ENCODE measurements around the gene CFAP77.
A peak's percentile ranks its signal among the peaks of the same experiment; 100 is the strongest.

CFAP77 gene

DNA sequence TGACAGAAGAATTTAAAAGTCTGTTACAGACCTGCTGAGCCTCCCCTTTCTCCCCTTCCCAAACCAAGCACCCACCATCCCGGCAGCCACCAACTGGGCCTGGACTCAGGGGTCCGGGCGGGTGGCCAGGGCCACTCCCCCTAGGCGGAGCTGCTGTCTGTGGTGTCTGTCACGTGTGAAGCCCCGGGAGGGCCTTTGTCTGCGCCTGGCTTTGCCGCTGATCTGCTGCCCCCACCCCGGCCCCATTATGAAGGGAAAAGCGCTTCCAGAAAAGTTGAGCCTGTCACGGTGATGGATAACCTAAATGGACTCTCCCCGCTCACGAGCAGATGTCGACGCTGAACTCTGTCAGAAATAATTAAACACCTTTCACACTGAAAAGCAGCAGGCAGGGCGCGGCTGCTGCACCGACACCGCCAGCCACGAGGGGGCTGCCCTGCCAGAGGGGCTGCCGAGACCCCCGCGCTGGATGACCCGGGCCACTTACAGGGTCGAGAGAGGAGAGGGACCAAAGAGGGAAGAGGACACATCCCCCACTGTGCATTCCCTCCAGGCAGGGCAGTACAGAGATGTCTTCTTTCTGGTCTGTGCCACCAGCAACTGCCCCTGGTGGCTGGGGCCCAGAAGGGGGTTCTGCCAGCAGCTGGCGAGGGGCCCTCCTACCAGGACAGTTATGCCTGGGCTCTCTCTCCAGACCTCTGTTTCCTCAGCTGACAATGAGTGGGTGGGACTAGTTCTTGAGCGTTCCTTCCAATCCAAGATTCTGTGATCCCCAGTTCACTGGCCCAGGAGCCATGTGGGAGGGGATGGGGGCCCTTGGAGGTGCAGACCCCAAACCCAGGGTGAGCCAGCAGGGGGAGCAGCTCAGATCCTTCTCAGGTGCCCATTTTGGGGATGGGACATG, 136.4 kb downstream of the CFAP77 start:
- TF ChIP-seq, protein P1, sequence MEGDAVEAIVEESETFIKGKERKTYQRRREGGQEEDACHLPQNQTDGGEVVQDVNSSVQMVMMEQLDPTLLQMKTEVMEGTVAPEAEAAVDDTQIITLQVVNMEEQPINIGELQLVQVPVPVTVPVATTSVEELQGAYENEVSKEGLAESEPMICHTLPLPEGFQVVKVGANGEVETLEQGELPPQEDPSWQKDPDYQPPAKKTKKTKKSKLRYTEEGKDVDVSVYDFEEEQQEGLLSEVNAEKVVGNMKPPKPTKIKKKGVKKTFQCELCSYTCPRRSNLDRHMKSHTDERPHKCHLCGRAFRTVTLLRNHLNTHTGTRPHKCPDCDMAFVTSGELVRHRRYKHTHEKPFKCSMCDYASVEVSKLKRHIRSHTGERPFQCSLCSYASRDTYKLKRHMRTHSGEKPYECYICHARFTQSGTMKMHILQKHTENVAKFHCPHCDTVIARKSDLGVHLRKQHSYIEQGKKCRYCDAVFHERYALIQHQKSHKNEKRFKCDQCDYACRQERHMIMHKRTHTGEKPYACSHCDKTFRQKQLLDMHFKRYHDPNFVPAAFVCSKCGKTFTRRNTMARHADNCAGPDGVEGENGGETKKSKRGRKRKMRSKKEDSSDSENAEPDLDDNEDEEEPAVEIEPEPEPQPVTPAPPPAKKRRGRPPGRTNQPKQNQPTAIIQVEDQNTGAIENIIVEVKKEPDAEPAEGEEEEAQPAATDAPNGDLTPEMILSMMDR (IDR thresholded peaks at IDR 0.05; ENCODE audit: low read depth, low read length) = peak; percentile 29
- H3K4me3 ChIP-seq (replicated peaks in 1 of 2; ENCODE audit: low read depth in 2 of 2, low read length in 2 of 2) = peak overlapping the region in 1 of 2 donors; percentile 21
- peak; percentile 4 to 33 for DNase-seq (ENCODE audit: low read depth in 2 of 2)

DNA sequence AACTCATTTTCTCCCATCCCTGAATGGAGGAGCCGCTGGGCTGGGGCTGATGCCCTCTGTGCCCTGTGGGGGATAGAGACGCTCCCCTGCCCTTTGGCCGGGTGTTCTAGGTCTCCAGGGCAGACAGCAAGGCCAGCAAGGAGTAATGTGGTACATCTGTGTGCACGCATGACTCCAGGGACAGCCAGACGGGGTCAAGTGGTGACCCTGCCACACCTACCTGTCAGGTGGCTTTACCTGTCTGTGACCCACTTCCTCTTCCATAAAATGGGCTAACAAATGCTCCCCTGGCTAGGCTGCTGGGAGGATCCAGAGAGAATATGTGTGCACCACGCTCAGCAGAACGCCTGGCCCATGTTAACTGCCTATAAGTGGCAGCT, 137.0 kb downstream of the CFAP77 start:
- DNase-seq (ENCODE audit: low read depth in 2 of 2) = no peak
- no peak overlapping the region for H3K4me3 ChIP-seq (replicated peaks in 1 of 2; ENCODE audit: low read depth in 2 of 2, low read length in 2 of 2)
- TF ChIP-seq, protein P1 (IDR thresholded peaks at IDR 0.05; ENCODE audit: low read depth, low read length) = no peak

DNA sequence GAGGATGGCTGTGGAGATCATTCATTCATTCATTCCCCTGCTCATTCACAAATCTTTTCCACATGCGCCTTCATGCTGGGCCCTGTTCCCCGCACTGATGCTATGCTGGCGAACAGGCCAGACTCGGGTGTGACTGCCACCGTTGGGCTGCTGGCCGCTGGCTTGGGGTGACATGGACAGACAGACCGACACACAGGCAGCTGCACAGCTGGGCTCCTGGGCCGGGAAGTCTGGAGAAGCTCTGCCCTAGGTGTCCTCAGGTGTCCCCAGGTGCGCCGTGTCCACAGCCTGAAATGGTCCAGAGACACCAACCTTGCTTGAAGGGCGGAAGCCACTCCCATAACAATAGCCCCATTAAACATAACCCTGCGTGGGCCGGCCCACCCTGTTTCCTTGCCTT, 137.4 kb downstream of the CFAP77 start:
- no peak for DNase-seq (ENCODE audit: low read depth in 2 of 2)
- TF ChIP-seq, protein P1 (IDR thresholded peaks at IDR 0.05; ENCODE audit: low read depth, low read length) = no peak
- H3K4me3 ChIP-seq (replicated peaks in 1 of 2; ENCODE audit: low read depth in 2 of 2, low read length in 2 of 2) = no peak overlapping the region

DNA sequence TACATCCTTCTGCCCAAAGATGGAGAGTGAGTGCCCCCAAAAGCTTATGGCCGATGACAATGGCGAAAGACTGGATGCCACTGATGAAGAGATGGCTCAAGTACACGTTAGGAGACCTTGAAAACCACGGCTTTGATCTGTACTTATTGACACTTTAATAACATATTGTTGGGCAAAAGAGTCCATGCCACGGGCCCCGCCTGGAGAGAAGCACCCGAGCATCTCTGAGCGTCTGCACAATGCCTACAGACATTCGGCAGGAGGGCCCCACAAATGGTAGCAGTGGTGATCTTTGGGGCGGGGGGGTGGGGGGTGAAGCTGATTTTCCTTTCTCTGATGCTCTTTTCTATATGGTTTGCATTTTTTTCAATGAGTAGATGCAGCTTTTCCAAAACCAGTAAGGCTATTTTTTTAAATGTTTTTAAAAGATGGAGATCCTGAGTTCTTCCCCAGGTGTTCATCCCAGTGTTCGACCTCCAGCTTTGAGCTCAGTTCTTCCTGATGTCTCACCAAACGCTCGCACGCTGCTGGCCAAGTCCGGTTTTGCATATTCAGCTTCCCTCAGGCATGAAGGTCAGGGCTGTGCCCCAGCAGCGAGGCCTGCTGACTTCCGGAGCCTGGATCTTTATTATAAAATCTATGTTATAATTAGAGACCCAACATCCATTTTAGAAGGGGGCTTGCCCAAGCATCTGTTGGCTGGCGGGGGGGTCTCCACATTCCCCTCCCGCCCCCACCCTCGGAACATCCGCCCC, 138.1 kb downstream of the CFAP77 start:
- no peak for DNase-seq (ENCODE audit: low read depth in 2 of 2)
- TF ChIP-seq, protein P1 (IDR thresholded peaks at IDR 0.05; ENCODE audit: low read depth, low read length) = no peak
- no peak overlapping the region for H3K4me3 ChIP-seq (replicated peaks in 1 of 2; ENCODE audit: low read depth in 2 of 2, low read length in 2 of 2)

DNA sequence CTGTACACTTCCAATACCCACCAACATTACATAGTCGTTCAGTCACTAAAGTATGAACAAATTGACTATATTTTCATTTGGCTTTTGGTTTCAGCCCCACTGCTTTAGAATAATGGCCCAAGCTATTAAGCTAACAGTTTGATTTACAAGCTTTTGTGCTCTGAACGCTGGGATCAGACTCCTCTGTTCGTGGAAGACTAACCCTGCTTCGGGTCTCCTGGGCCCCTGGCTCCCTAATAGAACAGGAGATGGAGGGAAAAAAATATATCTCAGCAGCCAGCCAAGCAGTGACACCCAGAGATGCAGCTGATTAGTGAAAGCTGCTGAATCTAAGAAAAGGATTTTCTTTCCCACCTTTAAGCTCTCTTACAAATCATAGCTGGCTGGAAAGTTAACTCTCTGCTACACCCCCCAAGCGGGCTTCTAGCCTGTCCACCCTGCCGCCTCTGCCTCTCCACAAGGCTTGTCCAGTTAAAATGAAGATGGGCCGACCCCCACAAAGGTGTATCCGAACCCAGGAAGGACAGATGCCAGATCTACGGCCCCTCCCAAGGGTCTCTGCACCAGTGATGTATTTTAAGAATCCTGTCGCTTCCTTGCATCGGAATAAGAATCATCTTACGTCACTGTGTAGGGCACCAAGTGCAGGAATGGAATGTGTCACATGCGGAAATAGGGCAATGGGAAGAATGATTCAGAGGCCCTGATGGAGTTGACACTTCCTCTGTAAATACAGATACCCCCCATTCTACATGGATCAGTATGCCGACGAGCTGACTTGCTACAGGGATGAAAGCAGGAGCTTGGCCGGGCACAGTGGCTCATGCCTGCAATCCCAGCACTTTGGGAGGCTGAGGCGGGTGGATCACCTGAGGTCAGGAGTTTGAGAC, 139.0 kb downstream of the CFAP77 start:
- TF ChIP-seq, protein P1 (IDR thresholded peaks at IDR 0.05; ENCODE audit: low read depth, low read length) = no peak
- DNase-seq (ENCODE audit: low read depth in 2 of 2) = peak; percentile 12 to 25
- no peak overlapping the region for H3K4me3 ChIP-seq (replicated peaks in 1 of 2; ENCODE audit: low read depth in 2 of 2, low read length in 2 of 2)

DNA sequence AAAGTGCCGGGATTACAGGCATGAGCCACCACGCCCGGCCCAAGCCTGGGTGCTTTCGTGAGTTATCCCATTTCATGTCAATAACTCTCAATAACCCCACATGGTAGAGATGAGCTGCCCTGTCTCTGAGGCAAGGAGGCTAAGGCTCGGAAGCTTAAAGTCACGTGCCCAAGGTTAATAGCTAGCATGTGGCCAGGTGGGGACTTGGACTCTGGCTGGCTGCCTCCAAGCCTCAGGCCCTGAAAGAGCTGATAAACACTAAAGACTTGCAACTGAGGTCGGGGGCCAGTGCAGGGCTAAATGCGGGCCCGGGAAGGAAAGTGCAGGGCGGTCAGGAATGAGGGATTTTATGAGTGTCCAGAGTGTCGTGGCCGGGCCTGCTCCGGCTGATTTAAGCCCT, 141.5 kb downstream of the CFAP77 start:
- DNase-seq (ENCODE audit: low read depth in 2 of 2) = no peak
- no peak overlapping the region for H3K4me3 ChIP-seq (replicated peaks in 1 of 2; ENCODE audit: low read depth in 2 of 2, low read length in 2 of 2)
- TF ChIP-seq, protein P1 (IDR thresholded peaks at IDR 0.05; ENCODE audit: low read depth, low read length) = no peak

Data from cardiac fibroblast (primary cell).